GM21526 (cell line): Measurements from ENCODE around the gene B9D2.
"Not testable (repeated sequence)": the region's sequence is repeated elsewhere in the genome, so short reads cannot be mapped to it uniquely, and the experiment has no call there.

Source experiments
- ATAC-seq: cut with Tn5 transposase; IDR thresholded peaks from one replicate; pipeline ENCODE4 v1.9.1; 2021; ENCODE audit warnings: moderate library complexity; ENCODE audit not compliant: unreplicated experiment, low FRiP score

The B9D2 gene, protein sequence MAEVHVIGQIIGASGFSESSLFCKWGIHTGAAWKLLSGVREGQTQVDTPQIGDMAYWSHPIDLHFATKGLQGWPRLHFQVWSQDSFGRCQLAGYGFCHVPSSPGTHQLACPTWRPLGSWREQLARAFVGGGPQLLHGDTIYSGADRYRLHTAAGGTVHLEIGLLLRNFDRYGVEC

DNA sequence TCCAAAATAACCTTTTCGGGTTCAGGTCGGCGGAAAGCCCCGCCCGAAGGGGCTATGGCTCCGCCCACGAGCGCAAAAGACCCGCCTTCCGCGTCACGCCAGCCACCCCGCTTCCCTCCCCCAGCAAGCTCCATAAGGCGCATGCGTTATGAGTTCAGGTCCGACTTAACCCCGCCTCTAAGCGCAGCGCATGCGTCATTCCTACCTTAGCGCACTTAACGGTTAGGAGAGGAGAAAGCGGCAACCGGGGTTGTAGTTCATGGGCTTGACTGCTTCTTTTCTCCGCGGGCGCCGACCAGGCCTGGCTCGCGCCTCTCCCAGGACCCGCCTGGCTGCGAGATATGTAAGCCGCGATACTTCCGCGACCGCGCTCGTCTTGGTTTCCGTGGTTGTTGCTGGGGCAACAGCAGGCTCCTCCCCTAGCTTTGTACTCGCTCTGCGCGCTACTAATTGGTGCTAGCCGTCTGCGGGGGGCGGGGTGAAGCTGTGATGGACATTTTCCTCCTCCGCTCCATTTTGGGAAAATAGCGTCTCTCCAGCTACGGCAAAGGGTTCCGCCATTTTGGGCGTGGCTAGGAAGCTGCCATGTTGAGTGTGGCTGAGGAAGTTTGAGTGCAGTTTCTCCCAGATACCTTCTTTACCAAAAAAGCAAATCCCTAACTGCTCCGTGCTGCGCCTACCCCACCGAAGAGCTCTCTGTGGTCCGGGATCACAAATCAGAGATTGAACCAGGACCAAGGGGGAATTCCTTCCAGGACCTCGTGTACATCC lies at the start of gene B9D2:
TSS of gene B9D2 (minus strand) at position 397 of the 771 bp plus-strand sequence. CDS start 630 bp downstream, outside the sequence.
- peak; percentile 82 for ATAC-seq

DNA sequence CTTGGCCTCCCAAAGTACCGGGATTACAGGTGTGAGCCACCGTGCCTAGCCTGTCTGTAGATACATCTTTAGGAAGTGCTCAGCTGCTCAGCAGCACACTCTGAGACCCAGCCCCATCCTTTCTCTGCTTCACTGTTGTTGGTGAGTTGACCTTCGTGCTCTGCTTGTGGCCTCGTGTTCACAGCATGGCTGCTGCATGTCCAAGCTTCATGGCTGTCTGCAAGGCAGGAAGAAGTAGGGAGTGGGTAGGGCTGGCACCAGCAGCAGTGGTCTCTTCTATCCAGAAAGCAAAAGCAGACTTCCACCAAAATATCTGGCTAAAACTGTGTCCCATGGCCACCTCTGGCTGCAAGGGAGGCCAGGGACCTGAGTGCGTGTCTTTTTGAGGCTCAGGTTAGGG lies 49.0 kb upstream of the B9D2 start:
- no peak for ATAC-seq

DNA sequence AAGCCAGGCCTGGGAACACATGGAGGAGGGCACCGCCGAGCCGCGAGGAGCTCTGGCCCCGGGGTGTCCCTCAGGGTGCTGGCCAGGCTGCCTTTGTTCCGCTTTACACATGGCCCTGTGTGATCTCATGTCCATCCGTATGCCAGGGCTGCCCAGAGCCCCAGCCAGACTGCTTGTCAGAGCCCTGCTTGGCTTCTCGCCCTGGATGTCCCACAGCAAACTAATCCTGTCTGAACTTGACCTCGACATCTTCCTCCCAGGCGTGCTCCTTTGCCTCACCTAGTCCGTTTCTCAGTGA lies 48.0 kb upstream of the B9D2 start:
- ATAC-seq: no peak

DNA sequence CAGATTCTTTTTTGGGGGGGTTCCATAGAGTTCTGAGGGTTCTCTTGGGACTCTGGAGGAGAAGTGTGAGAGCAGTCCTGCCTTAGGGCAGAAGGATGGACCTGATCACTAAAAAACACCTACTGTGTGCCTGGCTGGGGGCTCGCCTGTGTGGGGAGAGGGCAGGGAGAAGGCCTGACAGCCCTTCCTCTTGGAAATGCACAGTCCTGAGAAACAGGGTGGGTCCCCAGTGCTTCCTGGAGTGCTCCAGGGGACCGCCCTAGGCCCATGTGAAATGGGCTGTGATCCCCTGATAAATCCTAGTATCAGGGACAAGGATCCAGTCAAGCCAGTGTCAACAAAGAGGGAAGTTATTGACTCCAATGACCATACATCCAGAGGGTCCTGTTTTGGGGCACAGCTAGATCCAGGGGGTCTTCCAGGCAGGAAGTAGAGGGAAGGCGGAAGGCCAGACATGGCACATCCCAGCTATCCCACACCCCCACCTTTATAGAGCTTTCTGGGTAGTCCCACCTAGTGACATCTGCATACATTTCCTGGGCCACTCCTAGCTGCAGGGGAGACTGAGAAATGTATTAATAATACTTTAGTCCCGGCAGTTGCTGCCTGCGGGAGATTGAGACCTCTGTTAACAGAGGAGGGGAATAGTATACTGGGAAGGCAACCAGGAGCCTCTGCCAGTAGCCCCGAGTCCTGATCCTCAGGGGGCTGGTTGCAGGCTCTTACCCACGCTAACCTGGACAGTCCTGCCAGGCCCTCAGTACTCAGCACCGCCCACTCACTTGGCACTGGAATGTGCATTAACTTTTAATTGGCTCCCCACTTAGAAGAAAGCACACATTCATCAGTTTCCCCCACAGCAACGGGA lies 47.4 kb upstream of the B9D2 start:
- ATAC-seq: no peak

DNA sequence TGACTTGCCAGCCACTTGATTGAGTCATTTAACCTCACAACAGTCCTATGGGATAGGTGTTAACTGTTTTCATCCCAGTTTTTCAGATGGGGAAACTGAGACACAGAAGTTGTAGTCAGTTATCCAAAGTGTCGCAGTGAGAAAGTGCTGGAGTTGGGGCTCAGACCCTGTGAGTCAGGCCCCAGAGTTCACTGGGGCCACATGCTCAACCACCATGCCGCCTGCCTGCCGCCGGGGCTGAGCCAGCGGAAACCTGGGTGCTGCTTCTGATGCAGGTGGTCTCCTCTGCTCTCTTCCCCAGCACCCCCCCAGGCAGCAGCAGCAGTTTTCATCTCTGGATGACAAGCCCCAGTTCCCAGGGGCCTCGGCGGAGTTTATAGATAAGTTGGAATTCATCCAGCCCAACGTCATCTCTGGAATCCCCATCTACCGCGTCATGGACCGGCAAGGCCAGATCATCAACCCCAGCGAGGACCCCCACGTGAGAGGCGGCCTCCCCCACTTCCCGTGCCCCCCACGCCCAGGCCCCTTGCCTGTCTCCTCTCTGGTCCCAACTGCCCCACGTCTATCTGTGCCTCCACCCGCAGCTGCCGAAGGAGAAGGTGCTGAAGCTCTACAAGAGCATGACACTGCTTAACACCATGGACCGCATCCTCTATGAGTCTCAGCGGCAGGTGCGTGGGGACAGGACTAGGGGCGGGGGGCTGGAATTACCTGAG lies 46.5 kb upstream of the B9D2 start:
- ATAC-seq: no peak

DNA sequence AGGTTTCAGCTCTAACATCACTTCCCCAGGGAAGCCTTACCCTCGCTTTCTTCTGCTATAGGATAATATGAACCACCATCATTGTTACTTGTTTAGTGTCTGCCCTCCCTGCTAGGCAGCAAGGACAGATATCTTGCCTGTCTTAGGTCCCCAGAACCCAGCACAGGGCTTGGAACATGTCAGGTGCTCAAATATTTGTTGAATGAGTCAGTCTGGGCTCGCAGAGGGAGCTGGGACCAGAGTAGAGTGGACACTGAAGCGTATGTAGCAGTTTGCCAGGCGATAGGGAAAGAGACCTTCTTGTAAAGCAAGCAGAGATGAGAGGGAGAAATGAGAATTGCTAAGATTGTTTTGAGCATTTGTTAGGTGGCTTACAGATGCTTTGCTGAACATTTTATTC lies 45.3 kb upstream of the B9D2 start:
- no peak for ATAC-seq

DNA sequence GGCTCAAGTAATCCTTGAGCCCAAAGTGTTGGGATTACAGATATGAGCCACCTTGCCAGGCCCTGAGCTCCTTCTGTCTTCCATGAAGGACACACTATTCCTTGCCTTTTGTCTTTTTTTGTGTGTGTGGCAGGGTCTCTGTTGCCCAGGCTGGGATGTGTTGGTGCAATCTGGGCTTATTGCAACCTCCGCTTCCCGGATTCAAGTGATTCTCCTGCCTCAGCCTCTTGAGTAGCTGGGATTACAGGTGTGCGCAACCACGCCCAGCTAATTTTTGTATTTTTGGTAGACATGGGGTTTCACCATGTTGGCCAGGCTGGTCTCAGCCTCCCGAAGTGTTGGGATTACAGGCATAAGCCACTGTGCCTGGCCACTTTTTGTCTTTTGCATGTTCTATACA lies 44.9 kb upstream of the B9D2 start:
- not testable (repeated sequence) for ATAC-seq

DNA sequence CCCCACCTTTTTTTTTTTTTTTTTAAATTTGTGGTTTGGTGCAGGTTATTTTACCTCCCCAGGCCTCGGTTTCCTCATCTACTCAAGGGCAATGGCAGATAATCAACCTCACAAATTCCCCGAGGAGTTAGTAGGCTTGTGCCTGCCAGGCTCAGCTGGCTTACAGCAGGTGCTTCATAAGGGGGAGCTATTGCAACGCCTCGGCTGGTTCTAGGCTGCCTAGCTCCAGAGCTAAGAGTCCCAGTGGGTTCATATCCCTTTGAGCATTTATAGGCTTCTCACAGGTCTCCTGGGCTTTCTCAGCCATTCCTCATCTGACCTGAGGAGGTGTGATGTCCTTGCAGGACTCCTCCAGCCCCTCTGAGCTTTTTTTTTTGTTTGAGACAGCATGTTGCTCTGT lies 44.3 kb upstream of the B9D2 start:
- no peak for ATAC-seq

DNA sequence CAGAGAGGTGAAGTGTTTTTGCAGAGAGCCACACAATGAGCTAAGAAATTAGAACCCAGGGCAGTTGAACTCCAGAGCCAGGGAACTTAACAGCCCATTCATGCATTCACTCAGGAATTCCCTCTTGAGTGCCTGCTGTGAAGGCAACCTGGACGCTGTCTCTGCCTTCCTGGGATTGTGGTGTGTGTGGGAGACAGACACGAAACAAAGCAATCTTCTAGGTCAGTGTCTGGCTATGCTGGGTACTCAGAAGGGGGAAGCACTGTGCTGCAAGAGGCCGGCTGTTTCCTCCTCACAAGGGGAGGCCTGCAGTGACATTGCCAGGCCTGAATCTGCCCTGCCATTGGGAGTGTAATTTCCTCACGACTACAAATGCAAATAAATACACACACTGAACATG lies 43.3 kb upstream of the B9D2 start:
- no peak for ATAC-seq

DNA sequence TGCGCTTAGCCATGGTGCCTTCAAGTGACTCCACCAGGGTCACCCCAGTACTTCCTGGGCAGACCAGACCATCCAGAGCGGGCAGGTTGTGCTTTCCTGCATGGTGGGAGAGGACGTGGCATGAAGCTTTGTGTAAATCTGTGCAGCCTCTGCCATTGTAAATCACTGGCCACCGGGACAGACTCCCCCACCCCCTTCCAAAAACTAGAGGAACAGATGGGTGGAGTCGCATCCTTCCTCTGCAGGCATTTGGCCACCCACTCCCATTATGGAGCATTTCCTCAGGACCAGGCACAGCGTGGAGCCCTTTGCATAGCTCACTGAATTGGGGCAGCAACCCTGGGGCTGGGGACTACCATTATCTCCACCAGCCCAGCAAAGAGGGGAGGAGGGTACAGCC lies 41.8 kb upstream of the B9D2 start:
- no peak for ATAC-seq

DNA sequence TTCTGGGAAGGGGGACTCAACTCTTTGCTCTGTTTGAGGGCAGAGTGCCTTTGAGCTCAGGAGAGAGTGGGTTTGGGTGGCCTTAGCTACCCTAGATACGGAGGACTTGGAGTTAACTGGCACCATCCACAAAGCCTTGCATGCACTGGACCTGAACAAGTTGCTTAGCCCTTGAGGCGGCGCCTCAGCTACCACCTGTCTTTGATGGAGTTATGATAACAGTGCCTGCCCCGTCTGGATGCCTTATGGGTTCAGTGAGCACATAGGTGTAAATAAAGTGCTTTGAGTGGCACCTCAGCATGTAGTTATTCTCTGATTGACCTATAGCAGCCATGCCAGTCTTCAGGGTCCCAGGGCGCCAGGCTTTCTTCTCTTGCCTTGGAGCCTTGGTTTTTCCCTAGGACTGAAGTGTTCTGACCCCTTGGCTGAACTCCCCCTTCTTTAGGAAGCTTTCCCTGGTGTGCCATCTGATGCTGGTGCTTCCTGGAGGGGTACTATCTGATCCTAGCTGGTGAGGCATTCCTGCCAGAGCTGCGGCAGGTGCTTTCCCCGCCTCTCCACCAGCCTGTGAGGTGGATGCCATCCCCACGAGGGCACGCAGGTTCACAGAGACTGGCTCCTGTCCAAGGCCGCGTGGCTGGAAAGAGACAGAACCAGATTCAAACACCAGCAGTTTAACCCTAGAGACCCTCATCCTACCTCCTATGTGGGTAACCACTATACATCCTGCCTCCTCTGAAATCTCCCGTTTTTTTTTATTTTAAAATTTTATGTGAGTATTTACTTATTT lies 39.4 kb upstream of the B9D2 start:
- ATAC-seq: no peak

DNA sequence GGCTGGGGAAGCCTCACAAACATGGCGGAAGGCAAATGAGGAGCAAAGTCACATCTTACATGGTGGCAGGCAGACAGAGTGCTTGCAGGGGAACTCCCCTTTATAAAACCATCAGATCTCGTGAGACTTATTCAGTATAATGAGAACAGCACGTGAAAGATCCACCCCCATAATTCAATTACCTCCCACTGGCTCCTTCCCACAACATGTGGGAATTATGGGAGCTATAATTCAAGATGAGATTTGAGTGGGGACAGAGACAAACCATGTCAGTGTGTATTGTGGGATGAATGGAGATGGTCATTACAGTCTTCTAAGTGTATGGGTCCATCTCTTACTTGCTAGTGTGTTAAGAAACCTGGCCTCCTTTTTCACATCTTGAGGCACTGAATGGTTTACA lies 38.1 kb upstream of the B9D2 start:
- no peak for ATAC-seq

DNA sequence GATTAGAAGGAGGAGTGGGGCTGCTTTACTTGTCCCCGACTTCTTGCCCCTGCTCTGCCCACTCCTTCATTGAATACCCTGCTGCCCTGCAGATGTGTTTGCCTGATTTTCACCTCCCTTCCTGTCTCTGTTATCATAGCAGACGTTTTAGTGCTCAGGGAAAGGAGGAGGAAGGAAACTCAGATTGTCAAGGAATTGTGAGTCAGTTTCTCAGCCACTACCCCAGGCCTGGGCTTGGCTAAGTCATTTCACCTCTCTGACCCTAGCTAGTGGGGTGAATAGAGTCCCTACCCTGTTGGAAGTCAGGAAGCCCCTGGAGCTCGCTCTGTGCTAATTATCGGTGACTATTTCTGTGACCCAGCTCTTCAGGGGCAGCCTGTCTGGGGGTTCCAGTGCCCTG lies 37.5 kb upstream of the B9D2 start:
- ATAC-seq: no peak

DNA sequence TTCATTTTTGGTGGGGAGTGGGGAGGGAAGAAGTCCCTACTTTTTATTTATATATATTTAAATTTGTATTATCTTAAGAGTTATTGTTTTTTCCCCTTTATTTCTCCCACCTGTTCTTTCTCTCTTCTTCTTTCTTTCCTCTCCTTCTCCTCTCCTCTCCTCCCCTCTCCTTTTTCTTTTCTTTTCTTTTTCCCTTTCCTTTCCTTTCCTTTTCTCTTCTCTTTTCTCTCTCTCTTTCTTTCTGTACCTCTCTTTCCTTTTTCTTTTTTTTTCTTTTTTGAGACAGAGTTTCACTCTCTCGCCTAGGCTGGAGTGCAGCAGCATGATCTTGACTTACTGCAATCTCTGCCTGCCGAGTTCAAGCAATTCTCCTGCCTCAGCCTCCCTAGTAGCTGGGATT lies 35.6 kb upstream of the B9D2 start:
- no peak for ATAC-seq

DNA sequence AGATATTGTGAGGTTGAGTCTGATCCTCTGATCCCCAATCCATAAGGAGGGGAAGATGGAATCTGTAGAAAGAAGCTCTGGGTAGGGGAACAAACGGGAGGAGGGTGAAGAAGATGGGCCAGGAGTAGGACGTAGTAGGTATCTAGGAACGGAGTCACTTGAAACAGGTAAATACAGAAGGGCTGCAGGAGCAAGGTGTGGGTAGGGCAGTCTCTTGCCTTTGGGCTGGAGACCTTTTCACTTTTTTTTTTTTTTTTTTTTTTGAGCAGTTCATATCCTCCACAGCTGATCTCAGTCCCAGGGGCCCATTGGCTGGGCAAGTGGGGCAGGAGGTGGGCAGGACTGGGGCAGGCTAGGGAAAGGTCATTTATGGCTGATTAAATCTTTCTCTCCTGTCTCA lies 35.1 kb upstream of the B9D2 start:
- ATAC-seq: no peak

DNA sequence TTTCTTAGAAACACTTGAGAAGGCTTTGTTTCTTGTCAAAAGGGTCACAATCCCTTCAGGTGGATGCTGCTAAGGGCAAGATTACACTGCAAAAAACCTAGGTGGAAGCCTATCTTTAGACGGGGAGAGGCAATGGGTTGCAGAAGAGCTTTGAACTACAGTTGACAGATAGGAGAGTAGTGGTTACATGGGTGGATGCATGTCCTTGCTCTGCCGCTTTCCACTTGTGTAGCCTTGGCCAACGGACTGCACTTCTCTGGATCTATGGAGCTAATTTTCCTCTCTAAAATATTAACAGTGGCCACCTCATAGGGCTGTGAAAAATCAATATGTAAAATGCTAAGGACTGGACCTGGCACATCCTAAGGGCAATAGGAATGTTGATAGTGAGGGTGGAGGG lies 34.6 kb upstream of the B9D2 start:
- no peak for ATAC-seq

DNA sequence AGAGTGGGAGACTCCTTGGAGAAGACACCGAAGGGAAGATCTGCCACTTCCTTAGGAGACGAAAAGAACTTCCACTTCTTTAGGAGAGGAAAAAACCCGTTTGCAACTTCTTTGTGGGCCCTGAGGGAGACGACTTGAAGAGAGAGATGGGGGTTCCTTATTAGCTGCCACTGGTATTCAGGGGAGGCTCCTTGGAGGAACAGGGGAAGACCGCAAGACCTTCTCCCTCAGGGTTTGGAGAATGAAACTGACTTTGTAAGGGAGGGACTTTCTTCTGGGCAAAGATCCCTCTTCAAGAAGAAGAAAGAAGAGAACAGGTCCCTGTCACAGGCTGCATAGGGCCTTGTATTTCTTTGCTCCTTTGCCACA lies 34.1 kb upstream of the B9D2 start:
- ATAC-seq: no peak

DNA sequence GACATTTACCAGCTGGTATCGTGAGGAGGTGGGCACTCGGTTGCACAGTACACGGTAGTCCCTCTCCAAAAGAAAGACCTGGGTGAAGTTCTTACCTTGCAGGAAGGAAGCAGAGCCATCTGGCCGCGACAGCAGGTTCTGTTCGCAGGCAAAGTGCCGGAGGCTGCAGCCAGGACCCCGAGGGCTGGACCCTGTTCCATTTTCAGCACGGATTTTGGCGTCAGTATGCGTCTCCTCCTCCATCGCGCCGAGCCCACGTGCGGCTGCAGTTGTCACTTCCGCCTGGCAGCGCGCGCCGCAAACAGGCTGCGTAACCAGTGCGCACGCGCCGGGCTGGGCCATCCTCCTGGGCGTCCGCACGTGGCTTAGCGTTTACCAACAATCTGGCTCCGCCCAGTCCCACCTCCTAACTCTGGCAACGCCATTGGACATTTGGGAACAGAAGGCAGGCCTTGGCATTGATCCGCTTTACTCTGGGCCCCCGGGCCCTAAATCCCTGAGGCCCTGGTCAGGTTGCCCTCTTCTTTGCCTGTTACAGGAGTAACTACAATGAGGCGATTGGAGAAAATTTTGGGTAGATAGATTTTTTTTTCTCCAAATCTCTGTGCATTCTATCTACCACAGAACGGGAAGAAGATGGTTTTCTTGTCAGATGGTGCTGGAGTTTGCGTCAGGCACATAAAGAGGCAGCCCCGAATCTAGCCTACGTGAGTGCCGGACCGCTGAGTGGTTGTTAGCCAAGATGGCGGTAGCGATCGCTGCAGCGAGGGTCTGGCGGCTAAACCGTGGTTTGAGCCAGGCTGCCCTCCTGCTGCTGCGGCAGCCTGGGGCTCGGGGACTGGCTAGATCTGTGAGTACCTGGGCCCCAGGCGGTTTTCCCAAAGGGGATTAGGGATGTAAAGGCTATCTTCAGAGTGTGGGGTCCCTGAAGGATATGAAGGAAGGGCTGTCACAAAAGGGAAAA lies 33.4 kb upstream of the B9D2 start, which contains the start of the genes BCKDHA and EXOSC5:
TSS of gene BCKDHA (plus strand) at position 733 of the 964 bp plus-strand sequence. CDS start at position 743, 10 bp downstream.
TSS of gene EXOSC5 (minus strand) at position 274 of the 964 bp plus-strand sequence. CDS start at position 243, 31 bp downstream.
- peak; percentile 73 for ATAC-seq

DNA sequence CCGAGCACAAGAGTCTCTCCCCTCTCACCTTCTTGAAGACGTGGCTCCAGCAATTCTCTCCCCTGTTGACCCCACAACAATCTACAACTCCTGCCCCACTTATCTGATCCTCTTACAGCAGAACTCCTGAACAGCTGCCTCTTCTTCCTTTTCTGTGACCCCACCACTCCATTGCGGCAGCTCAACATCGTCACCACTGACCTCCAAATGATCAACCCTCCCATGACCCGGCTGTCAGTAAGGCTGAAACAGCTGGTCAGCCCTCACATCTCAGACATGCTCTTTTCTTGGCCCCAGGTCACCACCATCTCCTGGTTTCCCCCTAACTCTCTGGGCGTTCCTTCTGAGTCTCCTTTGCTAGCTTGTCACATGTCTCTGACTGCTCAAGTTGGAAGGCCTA lies 31.4 kb upstream of the B9D2 start:
- ATAC-seq: no peak
